GM18502 (cell line): ENCODE measurements around the gene ATP5IF1.
A peak's percentile ranks its signal among the peaks of the same experiment; 100 is the strongest.

Experiments used
- ATAC-seq: cut with Tn5 transposase; IDR thresholded peaks from one replicate; pipeline ENCODE4 v1.9.1; 2021; ENCODE audit warnings: mild to moderate bottlenecking; ENCODE audit not compliant: unreplicated experiment, poor library complexity

ATP5IF1 gene

GRCh38 chr1:28233264-28233606 is 2.7 kb upstream of the ATP5IF1 start:
- ATAC-seq, result no peak

DNA sequence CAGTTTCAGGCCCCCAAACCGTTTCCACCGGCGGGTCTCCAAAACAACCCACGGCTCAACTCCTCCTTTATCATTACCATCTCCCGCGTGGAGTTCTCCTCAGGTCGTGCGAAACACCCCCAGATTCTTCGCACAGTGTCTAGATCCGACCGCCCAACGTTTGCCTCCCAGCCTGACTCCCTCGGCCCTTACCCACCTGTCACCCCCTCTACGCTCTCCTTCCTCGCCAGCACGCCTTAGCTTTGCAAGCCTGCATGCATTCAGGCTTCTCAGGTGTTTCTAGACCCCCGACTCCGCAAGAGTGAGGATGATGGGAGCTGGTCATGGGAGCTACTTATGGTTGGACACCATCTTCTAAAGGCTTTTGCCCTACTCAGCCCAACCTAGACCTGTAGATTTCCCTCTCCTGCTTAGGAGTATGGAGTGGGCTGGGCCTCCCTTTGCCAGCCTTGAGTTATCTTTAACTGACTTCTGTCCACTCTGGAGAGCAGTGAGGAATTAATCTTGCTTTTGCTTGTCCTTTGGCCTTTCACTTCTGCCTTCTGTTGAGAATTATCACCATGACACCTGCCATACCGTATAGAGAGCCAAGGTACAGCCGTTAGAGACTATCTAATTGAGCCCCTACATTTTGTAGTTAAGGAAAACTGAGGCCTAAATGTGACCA is 865 bp downstream of the ATP5IF1 start:
- ATAC-seq, result no peak

DNA sequence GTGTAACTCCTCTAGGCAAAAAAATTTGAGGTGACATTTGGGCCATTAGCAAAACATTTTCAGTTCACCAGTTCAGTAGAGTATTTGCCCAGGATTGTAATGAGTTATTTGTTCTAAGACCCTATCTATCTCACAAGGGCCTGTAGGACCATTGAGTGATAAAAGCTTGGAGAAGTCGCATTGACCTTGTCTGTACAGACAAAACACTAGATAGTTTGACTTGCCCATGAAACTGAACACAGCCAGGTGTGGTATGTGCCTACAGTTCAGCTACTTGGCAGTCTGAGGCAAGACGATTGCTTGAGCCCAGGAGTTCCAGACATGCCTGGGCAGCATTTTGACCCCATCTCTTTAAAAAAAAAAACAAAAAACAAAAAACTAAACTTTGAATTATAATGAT is 3.1 kb downstream of the ATP5IF1 start:
- no peak for ATAC-seq

DNA sequence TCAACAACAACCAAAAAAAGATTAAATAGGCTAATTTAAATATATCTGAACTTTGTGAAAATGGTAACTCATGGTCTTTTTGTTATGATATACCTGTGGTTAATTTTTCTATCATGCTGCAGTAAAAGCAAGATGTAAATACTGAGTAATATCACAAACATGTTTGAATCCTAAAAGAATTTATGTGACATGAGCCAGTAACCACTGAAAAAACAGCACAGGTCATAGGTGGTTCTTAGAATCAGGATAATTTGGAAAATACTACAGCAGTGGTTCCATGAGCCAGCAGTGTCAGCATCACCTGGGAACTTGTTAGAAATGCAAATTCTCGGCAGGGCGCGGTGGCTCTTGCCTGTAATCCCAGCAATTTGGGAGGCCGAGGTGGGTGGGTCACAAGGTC is 4.1 kb downstream of the ATP5IF1 start:
- no peak for ATAC-seq

DNA sequence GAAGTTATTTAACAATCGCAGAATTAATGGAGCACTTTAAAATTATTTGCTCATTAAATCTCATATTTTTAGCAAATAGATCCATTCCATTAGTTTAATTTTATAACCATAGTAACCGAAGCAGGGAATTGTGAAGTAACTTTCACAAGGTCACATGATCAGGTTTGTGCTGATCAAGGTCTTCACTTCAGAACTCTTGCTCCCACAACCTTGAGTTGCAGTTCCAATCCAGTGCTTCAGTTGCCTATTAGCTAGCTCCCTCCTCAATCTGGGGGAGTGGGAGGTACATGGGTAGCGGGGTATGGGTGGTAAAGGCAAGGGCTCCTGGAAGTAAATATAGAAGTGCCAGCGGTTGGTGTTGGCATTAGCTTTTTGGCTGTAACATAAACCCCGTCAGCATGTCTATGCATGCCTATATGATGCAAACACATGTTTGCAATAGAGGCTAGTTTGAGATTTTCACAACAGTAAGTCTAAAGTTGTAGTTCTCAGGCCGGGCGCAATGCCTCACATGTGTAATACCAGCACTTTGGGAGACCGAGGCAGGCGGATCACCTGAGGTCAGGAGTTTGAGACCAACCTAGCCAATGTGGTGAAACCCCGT is 5.8 kb downstream of the ATP5IF1 start:
- ATAC-seq, result no peak

DNA sequence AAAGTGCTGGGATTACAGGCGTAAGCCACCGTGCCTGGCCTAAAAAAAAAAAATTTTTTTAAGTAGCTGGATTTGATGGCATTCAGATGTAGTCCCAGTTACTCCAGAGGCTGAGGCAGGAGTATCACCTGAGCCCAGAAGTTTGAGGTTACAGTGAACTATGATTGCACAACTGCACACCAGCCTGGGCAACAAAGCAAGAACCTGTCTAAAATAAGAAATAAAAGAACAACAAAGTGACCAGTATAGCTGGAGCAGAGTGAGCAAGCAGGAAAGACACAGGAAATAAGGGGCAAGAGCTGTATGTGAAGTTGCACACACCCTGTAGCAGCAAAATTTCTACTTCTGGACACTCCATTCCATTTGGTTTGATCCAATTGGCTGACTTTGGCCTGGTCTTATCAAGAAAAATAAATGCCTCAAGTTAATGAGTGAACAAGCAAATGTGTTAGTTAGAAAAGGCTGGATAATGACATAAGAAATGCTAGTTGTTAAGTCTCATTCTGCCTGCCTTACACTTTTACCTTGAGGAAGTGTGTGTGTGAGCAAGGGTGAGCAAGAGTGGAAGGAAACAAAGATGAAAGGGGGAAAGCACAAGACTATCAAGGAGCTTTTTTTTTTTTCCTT is 7.9 kb downstream of the ATP5IF1 start:
- ATAC-seq, result no peak

DNA sequence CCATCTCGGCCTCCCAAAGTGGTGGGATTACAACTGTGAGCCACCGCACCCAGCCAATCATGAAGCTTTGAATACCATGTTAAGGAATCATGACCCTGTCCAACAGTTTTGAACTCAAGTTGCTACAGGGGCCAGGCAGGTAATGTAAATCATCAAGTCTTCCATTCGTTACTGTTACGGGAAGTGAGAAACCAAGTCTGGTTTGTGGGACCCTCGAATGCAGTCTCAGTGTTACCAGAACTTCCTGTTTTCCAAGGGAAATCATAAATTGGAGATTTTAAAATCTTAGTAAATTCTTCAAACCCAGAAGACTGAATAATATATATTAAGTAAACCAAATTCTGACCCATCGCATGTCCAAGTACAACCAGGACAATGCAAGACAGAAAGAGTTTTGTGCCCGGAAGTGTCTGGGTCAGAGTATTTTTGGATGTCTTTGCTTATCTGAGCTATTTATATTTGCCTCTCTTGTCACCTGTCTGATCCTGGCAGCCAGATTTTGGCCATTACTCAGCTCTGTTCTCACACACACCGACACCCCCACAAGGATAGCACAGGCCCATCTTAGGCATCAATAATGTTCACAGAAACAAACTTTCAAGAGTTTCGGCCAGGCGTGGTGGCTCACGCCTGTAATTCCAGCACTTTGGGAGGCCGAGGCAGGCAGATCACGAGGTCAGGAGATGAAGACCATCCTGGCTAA is 8.8 kb downstream of the ATP5IF1 start:
- no peak for ATAC-seq

DNA sequence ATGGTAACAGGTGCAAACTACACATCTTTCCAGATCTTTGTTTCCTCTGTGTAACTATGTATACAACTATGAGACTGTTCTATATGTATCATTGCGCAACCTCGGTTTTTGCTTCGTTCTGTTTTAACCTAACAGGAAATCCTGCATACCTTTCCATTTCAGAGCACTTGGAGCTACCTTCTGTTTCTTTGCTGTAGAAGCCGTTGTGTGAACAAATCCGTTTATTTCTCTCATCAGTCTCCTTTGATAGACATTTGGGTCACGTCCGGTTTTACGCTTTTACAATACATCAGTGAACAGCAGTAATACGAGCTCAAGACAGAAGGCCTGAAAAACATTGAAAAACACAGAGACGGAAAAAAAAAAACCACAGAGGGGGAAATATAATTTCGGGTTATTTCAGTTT is 10.5 kb downstream of the ATP5IF1 start:
- ATAC-seq, result no peak

GRCh38 chr1:28247612-28248272 is 11.8 kb downstream of the ATP5IF1 start:
- ATAC-seq, result no peak

DNA sequence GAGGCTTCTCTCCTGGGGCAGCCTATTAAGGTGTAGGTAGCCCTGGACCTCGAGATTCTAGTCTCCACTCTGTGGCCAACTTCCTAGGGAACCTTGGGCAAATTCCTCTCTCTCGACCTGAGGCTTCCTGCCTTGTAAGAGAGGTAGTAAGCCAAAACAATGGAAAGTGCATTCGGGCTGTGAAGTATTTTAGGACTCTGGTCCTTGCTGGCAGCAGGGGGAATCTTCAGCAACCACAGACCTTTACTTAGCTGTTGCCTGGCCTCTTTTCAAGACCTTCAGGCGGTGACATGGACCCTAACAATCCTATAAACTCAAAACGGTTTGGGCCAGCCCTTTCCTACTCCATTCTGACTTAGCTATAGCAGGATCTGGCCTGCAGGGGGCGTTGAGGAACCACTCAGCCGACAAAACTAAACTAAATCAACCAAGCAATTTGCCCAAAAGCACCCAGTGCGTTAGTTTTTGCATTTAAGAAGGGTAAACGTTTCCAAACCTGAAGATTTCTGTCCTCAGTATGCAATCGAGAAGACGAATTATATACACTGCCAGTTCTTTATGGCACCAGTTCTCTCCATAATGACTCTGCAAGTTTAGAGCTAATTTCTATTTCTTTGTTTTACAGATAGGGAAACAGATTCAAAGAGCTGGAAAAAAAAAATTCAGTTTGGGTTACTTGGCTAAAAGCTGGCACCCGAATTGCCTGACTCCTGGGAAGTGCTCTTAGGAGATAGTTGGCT is 12.5 kb downstream of the ATP5IF1 start:
- no peak for ATAC-seq

DNA sequence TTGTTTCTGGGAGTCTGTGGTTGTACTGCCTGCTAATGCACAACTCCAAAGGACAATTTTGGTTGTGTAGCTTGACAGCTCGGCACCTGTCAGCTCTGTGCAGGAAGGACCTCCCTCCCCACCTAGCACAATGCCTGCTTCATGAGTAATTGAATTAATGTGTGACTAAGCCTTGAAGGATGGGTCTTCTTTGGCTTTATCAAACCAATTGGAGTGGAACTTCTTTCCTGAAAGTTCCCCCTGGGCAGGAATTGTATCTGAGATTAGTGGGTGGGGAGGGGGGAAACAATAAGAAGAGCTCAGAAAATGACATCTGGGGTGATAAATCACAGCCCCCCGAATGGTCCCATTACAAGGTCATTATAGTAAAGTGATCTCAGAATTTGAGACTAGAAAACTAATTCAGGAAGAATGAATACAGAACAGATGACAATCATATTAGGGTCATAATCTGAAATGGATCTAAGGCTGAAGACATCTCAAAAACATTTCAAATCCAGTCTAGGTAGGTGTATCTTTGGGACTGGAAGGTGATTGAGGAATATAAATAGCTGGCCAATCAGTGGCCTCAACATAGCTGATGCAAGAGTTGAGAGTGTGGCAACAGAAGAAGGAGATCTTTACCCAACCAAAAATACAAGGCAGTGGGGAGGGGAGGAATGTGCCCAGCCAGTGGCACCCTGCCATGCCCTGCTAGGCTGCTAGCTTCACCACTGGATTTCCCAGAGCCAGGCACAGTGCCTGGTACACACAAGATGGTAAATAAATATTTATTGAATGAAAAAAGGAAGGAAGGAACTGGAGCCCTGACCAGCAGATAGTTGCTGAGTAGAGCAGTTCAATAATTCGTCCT is 13.3 kb downstream of the ATP5IF1 start:
- ATAC-seq, result no peak

GRCh38 chr1:28249866-28250295 is 14.0 kb downstream of the ATP5IF1 start:
- ATAC-seq, result no peak

DNA sequence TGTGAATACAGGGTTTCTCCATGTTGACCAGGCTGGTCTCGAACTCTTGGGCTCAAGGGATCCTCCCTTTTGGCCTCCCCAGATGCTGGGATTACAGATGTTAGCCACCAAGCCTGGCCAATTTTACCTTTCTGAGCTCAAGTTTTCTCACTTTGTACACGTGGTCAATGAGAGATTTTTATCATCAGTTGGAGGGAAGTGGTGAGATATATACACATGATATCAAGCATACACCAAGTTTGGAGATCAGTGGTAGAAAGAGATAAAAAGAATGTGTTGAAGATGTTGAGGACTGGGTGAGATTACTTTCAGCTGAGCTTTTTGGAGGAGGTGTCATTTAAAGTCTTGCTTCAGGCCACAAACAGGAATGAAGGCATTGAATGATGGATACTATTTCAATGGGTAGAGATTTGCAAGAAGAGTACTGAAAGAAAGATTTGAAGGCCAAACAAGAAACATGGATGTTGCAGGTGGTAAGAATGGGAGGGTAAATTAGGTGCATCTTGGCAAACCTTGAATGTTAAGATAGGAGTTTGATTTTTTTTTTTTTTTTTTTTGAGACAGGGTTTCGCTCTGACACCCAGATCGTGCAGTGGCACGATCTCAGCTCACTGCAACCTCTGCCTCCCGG is 20.4 kb downstream of the ATP5IF1 start:
- no peak for ATAC-seq

DNA sequence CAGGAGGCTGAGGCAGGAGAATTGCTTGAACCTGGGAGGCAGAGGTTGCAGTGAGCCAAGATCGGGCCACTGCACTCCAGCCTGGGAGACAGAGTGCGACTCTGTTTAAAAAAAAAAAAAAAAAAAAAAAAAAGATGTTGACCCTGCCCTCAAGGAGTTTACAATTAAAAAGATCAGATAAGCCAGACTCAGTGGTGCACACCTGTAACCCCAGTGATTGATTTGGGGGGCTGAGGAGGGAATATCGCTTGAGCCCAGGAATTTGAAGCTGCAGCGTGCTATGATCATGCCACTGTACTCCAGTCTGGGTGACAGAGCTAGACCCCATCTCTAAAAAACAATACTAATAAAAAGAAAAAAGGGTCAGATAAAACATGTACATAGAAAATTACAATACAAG is 21.8 kb downstream of the ATP5IF1 start:
- ATAC-seq, result no peak

GRCh38 chr1:28258628-28259251 is 22.8 kb downstream of the ATP5IF1 start:
- ATAC-seq, result no peak

DNA sequence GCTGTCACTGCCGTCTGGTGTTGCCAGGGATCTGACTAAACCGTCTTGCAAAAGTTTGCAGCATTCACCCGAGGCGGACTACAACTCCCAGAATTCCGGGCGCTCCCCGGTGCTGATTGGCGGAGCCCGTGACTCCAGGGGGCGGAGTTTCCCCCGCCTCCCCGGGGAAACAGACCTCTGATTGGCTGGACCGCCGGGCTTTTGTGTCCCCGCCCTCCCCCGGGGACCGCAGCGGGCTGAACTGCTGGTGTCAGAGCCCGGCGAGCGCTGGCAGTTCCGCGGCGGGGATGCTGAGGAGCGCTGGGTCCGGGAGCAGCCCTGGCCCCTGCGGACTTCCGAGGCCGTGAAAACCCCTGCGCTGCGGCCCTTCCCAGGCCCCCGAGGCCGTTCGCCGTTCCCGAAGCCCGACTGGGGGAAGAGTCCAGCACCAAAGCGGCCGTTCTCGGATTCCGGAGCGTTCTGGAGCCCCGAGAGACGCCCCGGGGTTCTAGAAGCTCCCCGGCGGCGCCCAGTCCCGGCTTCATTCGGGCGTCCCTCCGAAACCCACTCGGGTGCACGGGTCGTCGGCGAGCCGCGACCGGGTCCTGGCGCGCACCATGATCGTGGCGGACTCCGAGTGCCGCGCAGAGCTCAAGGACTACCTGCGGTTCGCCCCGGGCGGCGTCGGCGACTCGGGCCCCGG is 23.5 kb downstream of the ATP5IF1 start, which contains the start of gene SESN2:
SESN2 (plus strand) TSS at position 267 of the 682 bp plus-strand sequence; CDS start at position 597, 330 bp downstream.
- ATAC-seq, result peak; percentile 96

DNA sequence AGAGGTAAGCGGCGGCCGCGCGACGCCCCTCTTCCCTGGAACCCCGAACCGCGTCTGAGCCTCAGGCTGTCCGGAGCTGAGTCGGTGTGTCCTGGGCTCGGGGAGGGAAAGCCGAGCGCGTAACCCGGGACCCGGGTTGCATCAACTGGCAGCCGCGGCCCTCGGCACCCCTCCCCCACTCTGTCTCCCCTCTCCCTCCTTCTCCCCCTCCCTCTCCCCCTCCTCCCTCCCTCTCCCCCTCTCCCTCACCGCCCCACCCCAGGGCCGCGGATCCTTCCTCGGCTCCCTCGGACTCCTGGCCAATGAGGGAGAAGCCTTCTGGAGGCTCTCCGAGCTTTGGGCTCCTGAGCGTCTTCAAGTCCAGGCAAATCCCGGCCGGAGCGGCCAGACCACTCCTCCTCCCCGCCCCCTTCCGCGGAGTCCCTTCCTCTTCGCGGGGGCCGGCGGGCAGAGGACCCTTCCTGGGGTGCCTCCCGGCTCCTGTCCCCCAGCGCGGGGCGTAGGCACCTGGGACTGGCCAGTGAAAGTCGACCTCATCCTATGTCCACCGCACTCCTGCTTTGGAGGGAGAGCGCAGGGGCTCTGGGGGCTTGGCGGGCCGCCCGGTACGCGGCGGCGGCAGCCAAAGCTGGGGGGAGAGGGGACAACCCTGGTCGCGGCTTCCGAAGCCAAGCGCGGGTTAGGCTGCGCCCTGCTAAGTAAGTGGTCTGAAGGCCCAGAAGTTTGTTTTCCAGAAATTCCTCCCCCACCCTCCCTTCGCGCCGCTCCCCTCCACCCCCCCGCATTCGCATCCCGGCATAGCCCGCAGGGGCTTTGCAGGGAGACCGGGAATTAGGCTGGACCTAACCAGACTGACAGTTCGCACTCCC is 24.2 kb downstream of the ATP5IF1 start:
- no peak for ATAC-seq
